Mesenchymal stem cell (in vitro differentiated cells and primary cell): ENCODE measurements around the gene PRR22.
"Not testable (repeated sequence)": the region's sequence is repeated elsewhere in the genome, so short reads cannot be mapped to it uniquely, and the experiment has no call there.

ENCODE experiments used
- DNase-seq: peaks from one replicate; pipeline ENCODE4 v3.0.0-alpha.2; 2013
- H2AFZ ChIP-seq: one replicate; pipeline ENCODE4 v1.6.1; 2013; ENCODE audit warnings: low read depth, mild to moderate bottlenecking, control low read depth, inconsistent platforms, low read length, moderate library complexity
- H2AK5ac ChIP-seq: 2 replicates; pipeline ENCODE4 v1.6.1; 2013; ENCODE audit warnings: low read length, moderate library complexity, mild to moderate bottlenecking, inconsistent platforms; ENCODE audit not compliant: severe bottlenecking
- H2BK120ac ChIP-seq: one replicate; pipeline ENCODE4 v1.6.1; 2013; ENCODE audit warnings: low read depth, mild to moderate bottlenecking, inconsistent platforms, low read length, moderate library complexity
- H2BK12ac ChIP-seq, 2 experiments: one replicate each; pipeline ENCODE4 v1.6.1; 2013; ENCODE audit warnings: inconsistent platforms in 2 of 2, low read length in 2 of 2, mild to moderate bottlenecking in 2 of 2, moderate library complexity in 2 of 2, control low read depth in 1 of 2
- H2BK15ac ChIP-seq: one replicate; pipeline ENCODE4 v1.6.1; 2013; ENCODE audit warnings: mild to moderate bottlenecking, low read depth, inconsistent platforms; ENCODE audit not compliant: poor library complexity, severe bottlenecking
- H2BK5ac ChIP-seq: 2 replicates; pipeline ENCODE4 v1.6.1; 2013; ENCODE audit warnings: low read depth, mild to moderate bottlenecking, low read length, control low read depth, inconsistent platforms; ENCODE audit not compliant: poor library complexity, severe bottlenecking
- H3K14ac ChIP-seq, 2 experiments: one replicate each; pipeline ENCODE4 v1.6.1; 2013; ENCODE audit warnings: inconsistent platforms in 2 of 2, low read length in 2 of 2, control low read depth in 1 of 2, mild to moderate bottlenecking in 1 of 2, moderate library complexity in 1 of 2
- H3K18ac ChIP-seq, 2 experiments: one replicate each; pipeline ENCODE4 v1.6.1; 2013; ENCODE audit warnings: inconsistent platforms in 2 of 2, low read length in 2 of 2, control low read depth in 1 of 2, low read depth in 1 of 2, mild to moderate bottlenecking in 1 of 2
- H3K23ac ChIP-seq, 2 experiments: one replicate each; pipeline ENCODE4 v1.6.1; 2013; ENCODE audit warnings: inconsistent platforms in 2 of 2, low read length in 2 of 2, mild to moderate bottlenecking in 2 of 2, moderate library complexity in 2 of 2, control low read depth in 1 of 2
- H3K27ac ChIP-seq: 2 replicates; pipeline ENCODE4 v1.5.1; 2013; ENCODE audit warnings: mild to moderate bottlenecking, moderate library complexity, low read length, control low read depth, inconsistent platforms; ENCODE audit not compliant: poor library complexity, severe bottlenecking
- H3K27me3 ChIP-seq, 2 experiments: 2 replicates each; pipeline versions ENCODE4 v1.6.1 to v1.7.0; 2013; ENCODE audit warnings: low read length in 2 of 2, mild to moderate bottlenecking in 2 of 2, moderate library complexity in 2 of 2, control low read depth in 1 of 2, inconsistent platforms in 1 of 2; ENCODE audit not compliant: control insufficient read depth in 1 of 2, insufficient read depth in 1 of 2
- H3K36me3 ChIP-seq, 2 experiments: 2 replicates each; pipeline versions ENCODE4 v1.6.1 to v1.7.0; 2013; ENCODE audit warnings: low read length in 2 of 2, control low read depth in 1 of 2, inconsistent platforms in 1 of 2, low read depth in 1 of 2, mild to moderate bottlenecking in 1 of 2; ENCODE audit not compliant: insufficient read depth in 2 of 2, control insufficient read depth in 1 of 2
- H3K4ac ChIP-seq, 2 experiments: one replicate each; pipeline ENCODE4 v1.6.1; 2013; ENCODE audit warnings: inconsistent platforms in 2 of 2, low read length in 2 of 2, mild to moderate bottlenecking in 2 of 2, moderate library complexity in 2 of 2, control low read depth in 1 of 2, low read depth in 1 of 2
- H3K4me1 ChIP-seq: 2 replicates; pipeline ENCODE4 v1.6.1; 2013; ENCODE audit warnings: low read depth, low read length, control low read depth; ENCODE audit not compliant: control insufficient read depth, insufficient read depth
- H3K4me2 ChIP-seq: 2 replicates; pipeline ENCODE4 v1.6.1; 2013; ENCODE audit warnings: low read length, mild to moderate bottlenecking, inconsistent platforms; ENCODE audit not compliant: poor library complexity, severe bottlenecking
- H3K4me3 ChIP-seq, 2 experiments: 2 replicates each; pipeline versions ENCODE4 v1.5.1 to v1.7.0; 2013; ENCODE audit warnings: low read length in 2 of 2, mild to moderate bottlenecking in 2 of 2, control low read depth in 1 of 2, low read depth in 1 of 2; ENCODE audit not compliant: insufficient read depth in 1 of 2
- H3K79me1 ChIP-seq: replicated peaks from 2 replicates; pipeline ENCODE4 v1.6.1; 2013; ENCODE audit warnings: mild to moderate bottlenecking, control low read depth, low read length, inconsistent platforms; ENCODE audit not compliant: poor library complexity, severe bottlenecking
- H3K9ac ChIP-seq: 2 replicates; pipeline ENCODE4 v1.7.0; 2013; ENCODE audit warnings: mild to moderate bottlenecking, low read length, moderate library complexity
- H3K9me3 ChIP-seq: 2 replicates; pipeline ENCODE4 v1.7.0; 2013; ENCODE audit warnings: mild to moderate bottlenecking, low read length; ENCODE audit not compliant: control insufficient read depth
- H4K8ac ChIP-seq: one replicate; pipeline ENCODE4 v1.6.1; 2013; ENCODE audit warnings: inconsistent platforms, mild to moderate bottlenecking, low read length, moderate library complexity
- H4K91ac ChIP-seq: one replicate; pipeline ENCODE4 v1.6.1; 2013; ENCODE audit warnings: mild to moderate bottlenecking, low read length, inconsistent platforms
- WGBS: methylation state at CpG from one replicate; pipeline ENCODE4 v1.1.7; 2013; ENCODE audit warnings: mixed read lengths; 5-methylcytosine and 5-hydroxymethylcytosine counted together

PRR22 gene

DNA sequence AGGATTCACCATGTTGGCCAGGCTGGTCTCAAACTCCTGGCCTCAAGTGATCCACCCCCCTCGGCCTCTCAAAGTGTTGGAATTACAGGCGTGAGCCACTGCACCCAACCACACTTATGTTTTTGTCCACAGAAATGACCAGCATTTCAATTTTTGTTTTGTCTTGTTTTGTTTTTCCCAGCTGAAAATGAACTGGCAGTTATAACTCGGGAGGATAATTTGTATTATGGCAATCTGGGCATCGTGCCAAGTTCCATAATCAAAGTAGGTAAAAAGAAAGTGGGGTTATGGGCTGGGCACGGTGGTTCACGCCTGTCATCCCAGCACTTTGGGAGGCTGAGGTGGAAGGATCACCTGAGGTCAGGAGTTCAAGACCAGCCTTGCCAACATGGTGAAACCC is 35.6 kb downstream of the PRR22 start:
- not testable (repeated sequence) for H4K8ac ChIP-seq, H2AK5ac ChIP-seq, H2BK5ac ChIP-seq, H3K4me2 ChIP-seq, H3K4me3 ChIP-seq, H2BK12ac ChIP-seq, H3K18ac ChIP-seq, H3K14ac ChIP-seq, H3K27ac ChIP-seq, H2BK15ac ChIP-seq, H3K4ac ChIP-seq, H3K36me3 ChIP-seq, H3K23ac ChIP-seq, H3K4me1 ChIP-seq, H3K9me3 ChIP-seq, DNase-seq, H4K91ac ChIP-seq, H3K79me1 ChIP-seq, H3K9ac ChIP-seq, H2AFZ ChIP-seq, H2BK120ac ChIP-seq
- 81% methylated on average over 6 of the region's 6 CpGs for WGBS
- H3K27me3 ChIP-seq: peaks cover 5 to 27% of the 10 kb centered on the region in 2 experiments

DNA sequence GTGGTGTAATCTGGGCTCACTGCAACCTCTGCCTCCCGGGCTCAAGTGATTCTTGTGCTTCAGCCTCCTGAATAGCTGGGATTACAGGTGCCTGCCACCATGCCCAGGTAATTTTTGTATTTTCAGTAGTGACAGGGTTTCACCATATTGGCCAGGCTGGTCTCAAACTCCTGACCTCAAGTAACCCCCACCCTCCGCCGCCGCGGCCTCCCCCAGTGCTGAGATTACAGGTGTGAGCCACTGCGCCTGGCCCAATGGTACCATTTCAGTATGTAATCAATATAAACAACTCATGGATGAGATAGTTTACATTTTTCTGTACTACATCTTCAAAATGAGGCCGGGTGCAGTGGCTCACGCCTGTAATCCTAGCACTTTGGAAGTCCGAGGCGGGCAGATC is 39.5 kb downstream of the PRR22 start:
- not testable (repeated sequence) for H2BK12ac ChIP-seq, H2BK15ac ChIP-seq, H3K14ac ChIP-seq, DNase-seq, H3K9me3 ChIP-seq, H2AFZ ChIP-seq, H2BK5ac ChIP-seq, H3K79me1 ChIP-seq, H3K4me1 ChIP-seq, H3K9ac ChIP-seq, H4K91ac ChIP-seq, H3K18ac ChIP-seq, H3K36me3 ChIP-seq, H3K27ac ChIP-seq, H2AK5ac ChIP-seq, H4K8ac ChIP-seq, H3K23ac ChIP-seq, H3K4ac ChIP-seq, H2BK120ac ChIP-seq, H3K4me2 ChIP-seq, H3K4me3 ChIP-seq
- H3K27me3 ChIP-seq: peaks cover 5 to 25% of the 10 kb centered on the region in 2 experiments
- WGBS: 88% methylated on average over 5 of the region's 10 CpGs

DNA sequence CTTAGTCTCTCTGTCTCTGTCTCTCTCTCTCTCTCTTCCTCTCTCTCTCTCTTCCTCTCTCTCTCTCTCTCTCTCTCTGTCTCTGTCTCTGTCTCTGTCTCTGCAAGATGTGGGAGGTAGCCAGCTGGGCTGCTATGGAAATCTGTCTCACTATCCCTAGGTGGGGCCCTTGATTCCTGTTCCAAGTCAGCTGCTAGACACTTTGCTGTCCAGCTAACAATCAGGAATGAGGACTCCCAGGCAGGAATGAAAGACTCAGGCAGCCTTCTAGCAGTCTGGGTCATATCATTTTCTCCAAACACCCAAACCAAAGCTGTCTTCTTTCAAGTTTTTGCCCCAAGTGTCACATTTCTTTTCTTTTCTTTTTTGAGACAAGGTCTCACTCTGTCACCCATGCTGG is 40.9 kb downstream of the PRR22 start:
- Histone ChIP-seq H2AK5ac (no peak overlapping the region), H3K4ac (no peak overlapping the region), H2BK120ac (no peak overlapping the region), H3K18ac (no peak overlapping the region), H3K14ac (no peak overlapping the region), H2BK12ac (no peak overlapping the region), H3K9ac (no peak overlapping the region), H2AFZ (no peak overlapping the region), H3K27ac (no peak overlapping the region), H4K8ac (no peak overlapping the region), H3K4me1 (peaks cover 3% of the 10 kb centered on the region), H2BK5ac (no peak overlapping the region), H4K91ac (no peak overlapping the region), H3K9me3 (no peaks in the 10 kb centered on the region), H3K36me3 (no peaks in the 10 kb centered on the region), H3K4me2 (no peak overlapping the region), H3K23ac (no peak overlapping the region), H3K27me3 (peaks cover 5 to 21% of the 10 kb centered on the region in 2 experiments), H3K79me1 (no peaks in the 10 kb centered on the region), H2BK15ac (no peak overlapping the region), H3K4me3 (no peak overlapping the region)
- DNase-seq: peak; percentile 11

GRCh38 chr19:5742051-5742450 is 42.5 kb downstream of the PRR22 start:
- H2BK15ac ChIP-seq: no peak overlapping the region
- no peak overlapping the region for H3K4ac ChIP-seq
- no peak overlapping the region for H3K9ac ChIP-seq
- H3K27me3 ChIP-seq: peaks cover 5 to 14% of the 10 kb centered on the region in 2 experiments
- no peak overlapping the region for H3K23ac ChIP-seq
- H3K4me3 ChIP-seq: no peak overlapping the region
- no peak overlapping the region for H3K18ac ChIP-seq
- H2BK5ac ChIP-seq: no peak overlapping the region
- H3K79me1 ChIP-seq: no peaks in the 10 kb centered on the region
- no peaks in the 10 kb centered on the region for H3K9me3 ChIP-seq
- 89% methylated on average over 19 of the region's 19 CpGs for WGBS
- no peak overlapping the region for H3K4me2 ChIP-seq
- peaks cover 3% of the 10 kb centered on the region for H3K4me1 ChIP-seq
- no peak overlapping the region for H3K27ac ChIP-seq
- H2AK5ac ChIP-seq: no peak overlapping the region
- DNase-seq: no peak
- H2AFZ ChIP-seq: no peak overlapping the region
- H4K8ac ChIP-seq: no peak overlapping the region
- no peak overlapping the region for H2BK120ac ChIP-seq
- H4K91ac ChIP-seq: no peak overlapping the region
- no peak overlapping the region for H2BK12ac ChIP-seq
- peak overlapping the region in 1 of 2 experiments; percentile 53 for H3K14ac ChIP-seq
- H3K36me3 ChIP-seq: no peaks in the 10 kb centered on the region
